ENCODE data around the gene IFNL4. TPM values are rescaled to one million over a fixed set of nuclear protein-coding genes. Genes with fewer than 3 reads are reported as not detected.

The IFNL4 gene
- total and polyA plus RNA-seq, 2 donors (not counting 3 experiments of a cell fraction or from before 2014, with no cell fraction given): not detected

GRCh38 chr19:39257227-39257626 is 8.6 kb upstream of the IFNL4 start:
- H3K9me3 ChIP-seq (replicated peaks; ENCODE audit: control insufficient read depth, insufficient read depth, low read length): no peaks in the 10 kb centered on the region
- no peak overlapping the region for H3K27ac ChIP-seq (ENCODE audit: insufficient read depth, low read depth, low read length)
- BruUV-seq (replicated peaks): no TSS peak
- no peak overlapping the region for H3K9ac ChIP-seq (replicated peaks; ENCODE audit: extremely low read depth, insufficient read depth, low read length)
- no peak for DNase-seq (ENCODE audit: low read depth, low spot score)
- POLR2A ChIA-PET: no interaction called here
- H4K20me1 ChIP-seq (replicated peaks; ENCODE audit: control insufficient read depth, extremely low read depth, insufficient read depth, low read length): no peaks in the 10 kb centered on the region
- H3K27me3 ChIP-seq (ENCODE audit: control insufficient read depth in 2 of 2, insufficient read depth in 2 of 2, low read length in 2 of 2): peaks cover 5 to 9% of the 10 kb centered on the region in 2 experiments
- TF ChIP-seq FOS (IDR thresholded peaks at IDR 0.05; ENCODE audit: borderline replicate concordance, insufficient read depth, low read length) (no peak), POLR2A (IDR thresholded peaks at IDR 0.05; ENCODE audit: low read depth, low read length) (no peak), MAX (IDR thresholded peaks at IDR 0.05; ENCODE audit: insufficient read depth, insufficient read length) (no peak), POLR2AphosphoS5 (IDR thresholded peaks at IDR 0.05; ENCODE audit: insufficient read depth, low read depth, low read length) (no peak), MYC (IDR thresholded peaks at IDR 0.05; ENCODE audit: low read depth, low read length) (no peak), EZH2 (IDR thresholded peaks at IDR 0.05; ENCODE audit: borderline replicate concordance, low read depth, low read length, severe bottlenecking) (no peak), GATA2 (IDR thresholded peaks at IDR 0.05; ENCODE audit: insufficient read depth, insufficient read length, low read depth, low read length) (no peak), JUN (IDR thresholded peaks at IDR 0.05; ENCODE audit: borderline replicate concordance, insufficient read depth, insufficient read length, low read depth) (no peak), CTCF (IDR thresholded peaks at IDR 0.05; ENCODE audit: extremely low read depth in 1 of 2, insufficient read depth in 1 of 2, low read depth in 1 of 2, low read length in 2 of 2) (no peak)
- dilution Hi-C loops (cut with MboI; ENCODE audit: extremely low pct_ligation_motif_present, low sequenced_read_pairs) (no loop called here), intact Hi-C loops (cut with micrococcal nuclease) (no loop called here)
- H3K9me1 ChIP-seq (replicated peaks; ENCODE audit: control insufficient read depth, extremely low read depth, insufficient read depth, low read length): no peaks in the 10 kb centered on the region
- no peaks in the 10 kb centered on the region for H3K4me1 ChIP-seq (ENCODE audit: control insufficient read depth, extremely low read depth, insufficient read depth, low read length)
- no peaks in the 10 kb centered on the region for H3K36me3 ChIP-seq (ENCODE audit: control insufficient read depth in 2 of 2, extremely low read depth in 1 of 2, insufficient read depth in 2 of 2, low read length in 2 of 2)
- FAIRE-seq: no peak
- CTCF ChIA-PET: no interaction called here
- no peak overlapping the region for H3K4me3 ChIP-seq (replicated peaks in 1 of 3; ENCODE audit: insufficient read depth in 1 of 3, low read depth in 1 of 3, low read length in 3 of 3)
- no peak overlapping the region for H2AFZ ChIP-seq (ENCODE audit: low read depth, low read length)
- no peaks in the 10 kb centered on the region for H3K79me2 ChIP-seq (ENCODE audit: control insufficient read depth, insufficient read depth, low read length)
- H3K4me2 ChIP-seq (ENCODE audit: insufficient read depth, low read length): no peak overlapping the region

Measured in endothelial cell of umbilical vein (primary cell).